Neural progenitor cell (in vitro differentiated cells): ENCODE results near the gene SPACA6.

Source experiments
- EZH2 ChIP-seq: fragments of 200-600 bp; sonication (generic); IDR thresholded peaks from 2 replicates; pipeline ENCODE4 v1.6.1; 2017; ENCODE audit warnings: antibody characterized with exemption, mild to moderate bottlenecking, moderate library complexity
- EZH2phosphoT487 ChIP-seq: fragments of 200-600 bp; sonication (generic); IDR thresholded peaks from 2 replicates; pipeline ENCODE4 v1.6.1; 2017; ENCODE audit warnings: antibody characterized with exemption
- TF ChIP-seq, protein P1 (sequence below): fragments of 200-600 bp; sonication (generic); IDR thresholded peaks from 2 replicates; pipeline ENCODE4 v1.5.1; 2017; ENCODE audit warnings: antibody characterized with exemption, mild to moderate bottlenecking

DNA sequence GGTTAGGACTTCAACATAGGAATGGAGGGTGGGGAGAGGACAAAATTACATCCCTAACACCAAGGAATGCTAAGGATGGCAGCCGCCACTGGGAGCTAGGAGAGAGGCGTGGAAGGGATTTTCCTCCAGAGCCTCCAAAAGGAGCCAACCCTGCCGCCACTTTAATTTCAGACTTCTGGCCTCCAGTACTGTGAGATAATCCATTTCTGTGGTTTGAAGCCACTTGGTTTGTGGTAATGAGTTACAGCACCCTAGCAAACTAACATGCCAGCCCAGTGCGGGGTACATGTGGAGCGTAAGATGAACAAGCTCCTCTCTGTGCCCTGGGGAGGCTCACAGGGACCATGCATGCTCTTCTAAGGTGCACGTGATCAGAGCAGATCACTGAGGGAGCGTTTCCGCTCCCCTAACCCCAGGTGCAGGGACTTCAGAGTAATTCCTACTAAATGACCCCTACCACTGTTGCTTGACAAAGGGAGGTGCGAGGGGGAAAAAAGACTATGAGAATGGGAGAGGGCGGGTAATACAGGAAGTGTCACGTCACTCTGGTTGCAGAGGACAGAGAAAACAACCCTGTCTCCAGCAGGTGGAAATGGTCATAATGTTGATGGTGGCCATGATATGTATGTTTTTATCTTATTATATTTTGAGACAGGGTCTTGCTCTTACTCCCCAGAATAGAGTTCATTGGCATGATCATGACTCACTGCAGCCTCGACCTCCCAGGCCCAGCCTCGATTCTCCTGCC lies 46.5 kb downstream of the SPACA6 start:
- TF ChIP-seq EZH2phosphoT487 = no peak
- TF ChIP-seq, protein P1, sequence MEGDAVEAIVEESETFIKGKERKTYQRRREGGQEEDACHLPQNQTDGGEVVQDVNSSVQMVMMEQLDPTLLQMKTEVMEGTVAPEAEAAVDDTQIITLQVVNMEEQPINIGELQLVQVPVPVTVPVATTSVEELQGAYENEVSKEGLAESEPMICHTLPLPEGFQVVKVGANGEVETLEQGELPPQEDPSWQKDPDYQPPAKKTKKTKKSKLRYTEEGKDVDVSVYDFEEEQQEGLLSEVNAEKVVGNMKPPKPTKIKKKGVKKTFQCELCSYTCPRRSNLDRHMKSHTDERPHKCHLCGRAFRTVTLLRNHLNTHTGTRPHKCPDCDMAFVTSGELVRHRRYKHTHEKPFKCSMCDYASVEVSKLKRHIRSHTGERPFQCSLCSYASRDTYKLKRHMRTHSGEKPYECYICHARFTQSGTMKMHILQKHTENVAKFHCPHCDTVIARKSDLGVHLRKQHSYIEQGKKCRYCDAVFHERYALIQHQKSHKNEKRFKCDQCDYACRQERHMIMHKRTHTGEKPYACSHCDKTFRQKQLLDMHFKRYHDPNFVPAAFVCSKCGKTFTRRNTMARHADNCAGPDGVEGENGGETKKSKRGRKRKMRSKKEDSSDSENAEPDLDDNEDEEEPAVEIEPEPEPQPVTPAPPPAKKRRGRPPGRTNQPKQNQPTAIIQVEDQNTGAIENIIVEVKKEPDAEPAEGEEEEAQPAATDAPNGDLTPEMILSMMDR = no peak
- TF ChIP-seq EZH2 = no peak
